Measurements from ENCODE around the gene ZNF652.
"Not testable (repeated sequence)": the region's sequence is repeated elsewhere in the genome, so short reads cannot be mapped to it uniquely, and the experiment has no call there.

ZNF652 gene

DNA sequence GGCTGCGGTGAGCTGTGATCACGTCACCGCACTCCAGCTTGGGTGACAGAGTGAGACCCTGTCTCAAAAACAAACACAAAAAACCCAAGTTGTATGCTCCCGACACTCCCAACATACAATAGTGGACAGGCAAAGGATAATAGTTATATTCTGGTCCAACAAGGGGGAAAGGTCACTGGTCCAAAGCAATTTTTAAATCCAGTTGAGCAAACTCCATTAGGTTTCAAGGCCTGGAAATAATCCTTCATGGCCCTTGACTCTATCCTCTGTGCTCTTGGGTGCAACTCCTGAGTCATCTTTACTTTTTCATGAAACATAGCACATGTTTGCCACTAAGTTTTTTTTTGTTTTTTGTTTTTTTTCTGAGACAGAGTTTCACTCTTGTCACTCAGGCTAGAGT lies 81.1 kb downstream of the ZNF652 start:
- Histone ChIP-seq H3K4me1 (ENCODE audit: control insufficient read depth, insufficient read depth, low read length) (peaks cover 8% of the 10 kb centered on the region), H3K9ac (ENCODE audit: low read depth, low read length) (no peak overlapping the region), H3K4me3 (ENCODE audit: low read depth, low read length) (no peak overlapping the region), H3K9me3 (ENCODE audit: control insufficient read depth, insufficient read depth, low read length) (no peaks in the 10 kb centered on the region), H3K27me3 (ENCODE audit: control insufficient read depth, insufficient read depth, low read length) (no peaks in the 10 kb centered on the region), H3K36me3 (ENCODE audit: control insufficient read depth, insufficient read depth, low read length) (no peaks in the 10 kb centered on the region), H3K27ac (ENCODE audit: low read depth, low read length) (no peak overlapping the region)

DNA sequence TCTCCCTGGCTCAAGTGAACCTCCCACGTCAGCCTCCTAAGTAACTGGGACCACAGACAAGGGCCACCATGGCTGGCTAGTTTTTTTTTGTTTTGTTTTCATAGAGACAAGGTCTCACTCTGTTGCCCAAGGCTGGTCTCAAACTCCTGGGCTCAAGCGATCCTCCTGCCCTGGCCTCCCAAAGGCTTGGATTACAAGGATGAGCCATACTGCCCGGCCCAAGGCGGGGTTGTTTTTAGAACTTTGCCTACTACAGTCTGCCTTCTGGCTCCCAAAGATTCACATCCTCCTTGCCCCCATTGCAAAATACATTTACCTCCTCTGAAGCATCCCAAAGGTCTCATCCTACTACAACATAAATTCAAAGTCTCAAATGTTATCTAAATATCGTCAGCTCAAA lies 82.0 kb downstream of the ZNF652 start:
- no peaks in the 10 kb centered on the region for H3K27me3 ChIP-seq (ENCODE audit: control insufficient read depth, insufficient read depth, low read length)
- no peak overlapping the region for H3K9ac ChIP-seq (ENCODE audit: low read depth, low read length)
- no peak overlapping the region for H3K27ac ChIP-seq (ENCODE audit: low read depth, low read length)
- no peak overlapping the region for H3K4me3 ChIP-seq (ENCODE audit: low read depth, low read length)
- H3K4me1 ChIP-seq (ENCODE audit: control insufficient read depth, insufficient read depth, low read length) = peaks cover 8% of the 10 kb centered on the region
- no peaks in the 10 kb centered on the region for H3K36me3 ChIP-seq (ENCODE audit: control insufficient read depth, insufficient read depth, low read length)
- H3K9me3 ChIP-seq (ENCODE audit: control insufficient read depth, insufficient read depth, low read length) = no peaks in the 10 kb centered on the region

DNA sequence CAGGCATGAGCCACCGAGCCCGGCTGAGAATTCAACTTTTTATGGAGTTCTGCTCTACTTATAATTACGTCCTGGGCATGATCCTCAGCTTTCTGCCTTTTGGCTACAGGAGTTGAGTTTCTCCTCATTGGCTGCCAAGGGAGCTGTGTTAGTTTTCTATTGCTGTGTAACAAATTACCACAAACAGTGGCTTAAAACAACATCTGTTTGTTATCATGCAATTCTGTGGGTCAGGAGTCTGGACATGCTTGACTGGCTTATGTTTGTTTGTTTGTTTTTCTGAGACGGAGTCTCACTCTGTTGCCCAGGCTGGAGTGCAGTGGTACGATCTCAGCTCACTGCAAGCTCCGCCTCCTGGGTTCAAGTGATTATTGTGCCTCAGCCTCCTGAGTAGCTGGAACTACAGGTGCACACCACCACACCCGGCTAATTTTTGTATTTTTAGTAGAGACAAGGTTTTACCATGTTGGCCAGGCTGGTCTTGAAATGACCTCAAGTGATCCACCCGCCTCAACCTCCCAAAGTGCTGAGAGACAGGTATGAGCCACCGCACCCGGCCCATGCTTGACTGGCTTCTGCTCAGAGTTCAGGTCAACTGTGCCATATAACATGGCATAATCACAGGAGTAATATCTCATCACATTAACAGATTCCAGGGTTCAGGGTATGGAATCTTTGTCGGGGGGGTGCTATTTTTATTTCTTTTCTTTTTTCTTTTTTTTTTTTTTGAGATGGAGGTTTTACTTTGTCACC lies 82.6 kb downstream of the ZNF652 start:
- H3K9ac ChIP-seq (ENCODE audit: low read depth, low read length); H3K27me3 ChIP-seq (ENCODE audit: control insufficient read depth, insufficient read depth, low read length): not testable (repeated sequence)

DNA sequence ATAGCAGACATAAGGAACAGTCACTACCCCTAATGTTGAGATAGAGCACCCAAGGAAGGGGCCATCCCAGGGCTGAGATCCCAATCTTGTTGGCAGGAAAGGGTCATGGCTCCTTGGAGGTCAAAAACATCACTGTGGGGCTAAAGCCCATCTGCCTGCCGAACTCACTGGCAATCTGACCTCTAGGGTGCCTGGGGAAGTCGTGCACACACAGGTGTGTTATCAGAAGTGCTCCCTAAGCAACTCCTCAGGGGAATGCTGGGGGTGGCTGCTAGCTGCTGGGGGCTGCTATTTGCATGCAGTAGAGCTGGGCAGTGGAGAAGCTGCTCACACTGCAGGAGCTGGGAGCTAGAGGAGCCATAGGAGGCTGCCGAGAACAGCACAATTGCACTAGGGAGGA lies 84.0 kb downstream of the ZNF652 start:
- Histone ChIP-seq H3K4me3 (ENCODE audit: low read depth, low read length) (no peak overlapping the region), H3K9ac (ENCODE audit: low read depth, low read length) (no peak overlapping the region), H3K4me1 (ENCODE audit: control insufficient read depth, insufficient read depth, low read length) (peaks cover 8% of the 10 kb centered on the region), H3K9me3 (ENCODE audit: control insufficient read depth, insufficient read depth, low read length) (no peaks in the 10 kb centered on the region), H3K27me3 (ENCODE audit: control insufficient read depth, insufficient read depth, low read length) (no peaks in the 10 kb centered on the region), H3K36me3 (ENCODE audit: control insufficient read depth, insufficient read depth, low read length) (no peaks in the 10 kb centered on the region), H3K27ac (ENCODE audit: low read depth, low read length) (no peak overlapping the region)

More for the DNA sequence above, 82.6 kb downstream of the ZNF652 start:
- not testable (repeated sequence) for H3K9me3 ChIP-seq (ENCODE audit: control insufficient read depth, insufficient read depth, low read length); H3K36me3 ChIP-seq (ENCODE audit: control insufficient read depth, insufficient read depth, low read length); H3K27ac ChIP-seq (ENCODE audit: low read depth, low read length); H3K4me1 ChIP-seq (ENCODE audit: control insufficient read depth, insufficient read depth, low read length); H3K4me3 ChIP-seq (ENCODE audit: low read depth, low read length)

DNA sequence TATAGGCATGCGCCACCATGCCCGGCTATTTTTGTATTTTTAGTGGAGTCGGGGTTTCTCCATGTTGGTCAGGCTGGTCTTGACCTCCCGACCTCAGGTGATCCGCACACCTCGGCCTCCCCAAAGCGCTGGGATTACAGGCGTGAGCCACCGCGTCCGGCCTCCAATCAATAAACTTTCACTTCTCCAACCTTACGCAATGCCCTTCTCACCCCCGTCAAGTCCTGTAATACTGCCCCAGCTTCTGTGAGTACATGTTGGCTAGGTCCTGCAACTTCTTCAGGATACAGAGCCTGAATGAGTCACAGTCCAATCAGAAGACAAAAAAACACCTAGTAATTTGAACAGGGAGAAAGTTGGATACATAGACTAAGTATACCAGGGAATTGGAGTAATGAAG lies 84.4 kb downstream of the ZNF652 start:
- Histone ChIP-seq H3K27me3 (ENCODE audit: control insufficient read depth, insufficient read depth, low read length) (no peaks in the 10 kb centered on the region), H3K9me3 (ENCODE audit: control insufficient read depth, insufficient read depth, low read length) (no peaks in the 10 kb centered on the region), H3K4me1 (ENCODE audit: control insufficient read depth, insufficient read depth, low read length) (peaks cover 8% of the 10 kb centered on the region), H3K36me3 (ENCODE audit: control insufficient read depth, insufficient read depth, low read length) (no peaks in the 10 kb centered on the region), H3K4me3 (ENCODE audit: low read depth, low read length) (no peak overlapping the region), H3K27ac (ENCODE audit: low read depth, low read length) (no peak overlapping the region), H3K9ac (ENCODE audit: low read depth, low read length) (no peak overlapping the region)

DNA sequence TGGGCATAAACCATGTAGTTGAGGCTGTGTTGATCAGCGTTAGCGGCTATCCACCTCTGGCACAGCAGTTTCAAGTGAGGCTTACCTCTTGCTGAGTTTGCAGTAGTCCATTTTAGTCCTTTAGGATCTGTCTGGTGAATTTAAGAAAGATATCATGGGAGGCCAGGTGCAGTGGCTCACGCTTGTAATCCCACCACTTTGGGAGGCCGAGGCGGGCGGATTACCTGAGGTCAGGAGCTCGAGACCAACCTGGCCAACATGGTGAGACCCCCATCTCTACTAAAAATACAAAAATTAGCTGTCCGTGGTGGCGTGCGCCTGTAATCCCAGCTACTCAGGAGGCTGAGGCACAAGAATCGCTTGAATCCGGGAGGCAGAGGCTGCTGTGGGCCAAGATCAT lies 86.1 kb downstream of the ZNF652 start:
- not testable (repeated sequence) for H3K4me3 ChIP-seq (ENCODE audit: low read depth, low read length); H3K9me3 ChIP-seq (ENCODE audit: control insufficient read depth, insufficient read depth, low read length); H3K36me3 ChIP-seq (ENCODE audit: control insufficient read depth, insufficient read depth, low read length); H3K27me3 ChIP-seq (ENCODE audit: control insufficient read depth, insufficient read depth, low read length); H3K4me1 ChIP-seq (ENCODE audit: control insufficient read depth, insufficient read depth, low read length); H3K9ac ChIP-seq (ENCODE audit: low read depth, low read length); H3K27ac ChIP-seq (ENCODE audit: low read depth, low read length)

DNA sequence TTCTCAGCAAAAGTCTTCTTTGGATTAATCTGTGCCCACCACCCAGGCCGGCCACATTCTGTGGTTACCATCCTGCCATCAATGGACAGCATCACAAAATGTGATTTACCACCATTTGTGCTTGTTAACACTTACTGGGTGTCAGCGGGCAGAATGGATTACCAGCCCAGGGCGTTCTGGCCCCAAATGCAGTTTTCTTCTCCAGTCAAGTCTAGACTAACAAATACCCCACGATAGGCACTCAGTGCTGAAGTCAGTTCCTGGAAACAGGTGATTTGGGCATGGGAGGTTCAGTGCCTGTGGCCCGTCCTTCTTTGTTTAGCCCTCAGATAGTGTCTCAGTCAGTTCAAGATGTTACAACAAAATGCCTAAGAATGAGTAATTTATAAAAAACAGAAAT lies 92.7 kb downstream of the ZNF652 start:
- Histone ChIP-seq H3K36me3 (ENCODE audit: control insufficient read depth, insufficient read depth, low read length) (no peaks in the 10 kb centered on the region), H3K4me3 (ENCODE audit: low read depth, low read length) (no peak overlapping the region), H3K9ac (ENCODE audit: low read depth, low read length) (no peak overlapping the region), H3K9me3 (ENCODE audit: control insufficient read depth, insufficient read depth, low read length) (no peaks in the 10 kb centered on the region), H3K27me3 (ENCODE audit: control insufficient read depth, insufficient read depth, low read length) (no peaks in the 10 kb centered on the region), H3K27ac (ENCODE audit: low read depth, low read length) (no peak overlapping the region), H3K4me1 (ENCODE audit: control insufficient read depth, insufficient read depth, low read length) (no peaks in the 10 kb centered on the region)

DNA sequence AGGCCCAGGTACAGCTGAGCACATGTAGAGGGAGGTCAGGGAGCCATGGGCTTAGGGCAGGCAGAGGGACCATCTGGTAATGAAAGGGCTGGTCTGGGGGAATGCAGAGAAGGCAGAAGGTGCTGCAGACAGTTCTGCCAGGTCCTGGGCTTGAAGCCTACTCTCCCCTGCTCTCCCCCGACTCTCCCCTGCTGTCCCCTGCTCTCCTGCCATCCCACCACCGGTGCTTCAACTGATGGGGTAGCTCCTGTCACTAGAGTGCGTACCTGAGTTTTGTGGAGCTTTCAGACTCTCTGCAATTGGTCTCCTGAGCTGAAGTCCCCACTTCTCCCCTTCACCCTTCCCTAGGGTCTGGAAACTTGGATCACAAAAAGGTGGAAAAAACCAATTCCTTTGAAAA lies 94.1 kb downstream of the ZNF652 start:
- no peaks in the 10 kb centered on the region for H3K36me3 ChIP-seq (ENCODE audit: control insufficient read depth, insufficient read depth, low read length)
- no peak overlapping the region for H3K9ac ChIP-seq (ENCODE audit: low read depth, low read length)
- no peaks in the 10 kb centered on the region; the same call in 1 of the 2 replicates for H3K27me3 ChIP-seq (ENCODE audit: control insufficient read depth, insufficient read depth, low read length)
- no peak overlapping the region for H3K4me3 ChIP-seq (ENCODE audit: low read depth, low read length)
- no peak overlapping the region for H3K27ac ChIP-seq (ENCODE audit: low read depth, low read length)
- no peaks in the 10 kb centered on the region for H3K4me1 ChIP-seq (ENCODE audit: control insufficient read depth, insufficient read depth, low read length)
- no peaks in the 10 kb centered on the region for H3K9me3 ChIP-seq (ENCODE audit: control insufficient read depth, insufficient read depth, low read length)

DNA sequence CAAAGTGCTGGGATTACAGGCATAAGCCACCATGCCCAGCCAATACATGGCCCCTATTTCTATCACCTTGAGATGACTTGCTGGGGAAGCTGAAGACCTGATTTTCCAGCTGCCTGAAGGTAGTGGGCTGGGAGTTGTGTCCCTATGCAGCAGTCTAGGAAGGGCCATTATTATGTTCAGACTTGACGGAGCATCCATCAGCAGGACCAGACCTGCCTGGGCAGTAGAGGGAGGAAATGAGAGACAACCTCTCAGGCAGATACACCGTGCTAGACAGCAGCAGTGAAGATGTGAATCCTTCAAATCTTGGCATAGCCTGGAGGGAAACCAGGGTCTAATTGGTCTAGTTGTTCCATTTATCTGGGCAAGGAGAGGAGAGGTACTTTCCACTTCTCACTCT lies 95.8 kb downstream of the ZNF652 start:
- Histone ChIP-seq H3K27me3 (ENCODE audit: control insufficient read depth, insufficient read depth, low read length) (peaks cover 1% of the 10 kb centered on the region), H3K9me3 (ENCODE audit: control insufficient read depth, insufficient read depth, low read length) (no peaks in the 10 kb centered on the region), H3K4me3 (ENCODE audit: low read depth, low read length) (no peak overlapping the region), H3K9ac (ENCODE audit: low read depth, low read length) (no peak overlapping the region), H3K27ac (ENCODE audit: low read depth, low read length) (no peak overlapping the region), H3K4me1 (ENCODE audit: control insufficient read depth, insufficient read depth, low read length) (no peaks in the 10 kb centered on the region), H3K36me3 (ENCODE audit: control insufficient read depth, insufficient read depth, low read length) (no peaks in the 10 kb centered on the region)

DNA sequence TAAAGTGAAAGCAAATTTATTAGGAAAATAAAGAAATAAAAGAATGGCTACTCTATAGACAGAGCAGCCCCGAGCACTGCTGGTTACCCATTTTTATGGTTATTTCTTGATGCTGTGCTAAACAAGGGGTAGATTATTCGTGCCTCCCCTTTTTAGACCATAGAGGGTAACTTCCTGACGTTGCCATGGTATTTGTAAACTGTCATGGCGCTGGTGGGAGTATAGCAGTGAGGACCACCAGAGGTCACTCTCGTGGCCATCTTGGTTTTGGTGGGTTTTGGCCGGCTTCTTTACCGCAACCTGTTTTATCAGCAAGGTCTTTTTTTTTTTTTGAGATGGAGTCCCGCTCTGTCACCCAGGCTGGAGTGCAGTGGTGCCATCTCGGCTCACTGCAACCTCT lies 100.5 kb downstream of the ZNF652 start:
- not testable (repeated sequence) for H3K4me1 ChIP-seq (ENCODE audit: control insufficient read depth, insufficient read depth, low read length); H3K36me3 ChIP-seq (ENCODE audit: control insufficient read depth, insufficient read depth, low read length); H3K9ac ChIP-seq (ENCODE audit: low read depth, low read length); H3K4me3 ChIP-seq (ENCODE audit: low read depth, low read length); H3K27ac ChIP-seq (ENCODE audit: low read depth, low read length); H3K9me3 ChIP-seq (ENCODE audit: control insufficient read depth, insufficient read depth, low read length)
- H3K27me3 ChIP-seq (ENCODE audit: control insufficient read depth, insufficient read depth, low read length) = peaks cover 19% of the 10 kb centered on the region

DNA sequence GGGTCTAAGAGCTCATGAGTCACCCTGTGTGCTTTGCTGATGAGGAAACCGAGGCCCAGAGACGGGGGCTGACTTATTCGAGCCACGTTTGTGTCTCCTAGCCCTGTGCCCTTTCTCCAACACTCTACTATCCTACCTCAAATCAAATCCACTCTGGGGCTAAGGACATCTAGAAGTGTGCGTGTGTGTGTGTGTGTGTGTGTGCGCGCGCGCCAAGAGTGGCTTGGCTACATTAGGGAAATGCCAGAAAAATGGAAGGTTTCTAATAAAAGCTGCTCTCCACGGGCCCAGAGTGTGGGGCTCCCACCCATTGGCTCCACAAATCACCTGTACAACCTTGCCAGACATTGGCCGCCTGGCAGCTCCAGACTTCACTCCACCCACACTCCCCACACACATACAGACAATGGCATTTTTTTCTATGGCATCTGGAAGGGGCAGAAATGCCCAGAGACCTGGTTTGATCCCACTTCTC lies 101.2 kb downstream of the ZNF652 start:
- H3K4me1 ChIP-seq (ENCODE audit: control insufficient read depth, insufficient read depth, low read length) = peaks cover 4% of the 10 kb centered on the region

More for the DNA sequence above, 101.2 kb downstream of the ZNF652 start:
- Histone ChIP-seq H3K9me3 (ENCODE audit: control insufficient read depth, insufficient read depth, low read length) (no peaks in the 10 kb centered on the region), H3K4me3 (ENCODE audit: low read depth, low read length) (peak overlapping the region; percentile 57), H3K27me3 (ENCODE audit: control insufficient read depth, insufficient read depth, low read length) (peaks cover 19% of the 10 kb centered on the region), H3K36me3 (ENCODE audit: control insufficient read depth, insufficient read depth, low read length) (no peaks in the 10 kb centered on the region), H3K9ac (ENCODE audit: low read depth, low read length) (no peak overlapping the region), H3K27ac (ENCODE audit: low read depth, low read length) (no peak overlapping the region)
